H1 (cell line): ENCODE measurements around the gene LYPD4. TPM values are rescaled to one million over a fixed set of nuclear protein-coding genes. Genes with fewer than 3 reads are reported as not detected.

Source experiments
- POLR2A ChIP-seq, 2 experiments: IDR thresholded peaks; 1 replicate in 1 of 2; 2 replicates in 1 of 2; pipeline ENCODE4 v1.6.1; 2011; ENCODE audit warnings: low read depth in 2 of 2, low read length in 2 of 2, mild to moderate bottlenecking in 2 of 2; ENCODE audit errors: control extremely low read depth in 1 of 2
- polyA plus RNA-seq, 7 experiments: library from polyadenylated mRNA; depleted of rRNA in 3 of 7; stranded (reverse) in 5 of 7; unstranded in 2 of 7; fragments of >200 nt in 5 of 7; fragments of 200-250 nt in 2 of 7; gene quantifications; 1 replicate in 5 of 7; 2 replicates in 1 of 7; 4 replicates in 1 of 7; pipeline versions ENCODE4 v1.2.1 to v1.2.3, GENCODE V29; 2011 to 2013; ENCODE audit warnings: missing spikeins in 2 of 7, mixed read lengths in 2 of 7
- total RNA-seq: library from RNA; stranded (reverse); fragmentation: NEBNext Ultra II Directional; extraction: Animal tissue kit (Norgen Biotek cat#: 25700); gene quantifications from 2 replicates; pipeline ENCODE4 v1.2.1, GENCODE V29; 2021
- TF ChIP-seq, protein P1 (sequence below): fragments of 300-600 bp; sonication (generic); IDR thresholded peaks from 2 replicates; pipeline ENCODE4 v1.7.1; 2012; ENCODE audit warnings: low read length, moderate library complexity, mild to moderate bottlenecking, inconsistent platforms; ENCODE audit not compliant: insufficient replicate concordance

The LYPD4 gene
- total and polyA plus RNA-seq, 2 of the 8 experiments (the other 6 are each of a cell fraction or from before 2014, with no cell fraction given): 0.06 TPM; not detected in 1

- TF ChIP-seq, protein P1, sequence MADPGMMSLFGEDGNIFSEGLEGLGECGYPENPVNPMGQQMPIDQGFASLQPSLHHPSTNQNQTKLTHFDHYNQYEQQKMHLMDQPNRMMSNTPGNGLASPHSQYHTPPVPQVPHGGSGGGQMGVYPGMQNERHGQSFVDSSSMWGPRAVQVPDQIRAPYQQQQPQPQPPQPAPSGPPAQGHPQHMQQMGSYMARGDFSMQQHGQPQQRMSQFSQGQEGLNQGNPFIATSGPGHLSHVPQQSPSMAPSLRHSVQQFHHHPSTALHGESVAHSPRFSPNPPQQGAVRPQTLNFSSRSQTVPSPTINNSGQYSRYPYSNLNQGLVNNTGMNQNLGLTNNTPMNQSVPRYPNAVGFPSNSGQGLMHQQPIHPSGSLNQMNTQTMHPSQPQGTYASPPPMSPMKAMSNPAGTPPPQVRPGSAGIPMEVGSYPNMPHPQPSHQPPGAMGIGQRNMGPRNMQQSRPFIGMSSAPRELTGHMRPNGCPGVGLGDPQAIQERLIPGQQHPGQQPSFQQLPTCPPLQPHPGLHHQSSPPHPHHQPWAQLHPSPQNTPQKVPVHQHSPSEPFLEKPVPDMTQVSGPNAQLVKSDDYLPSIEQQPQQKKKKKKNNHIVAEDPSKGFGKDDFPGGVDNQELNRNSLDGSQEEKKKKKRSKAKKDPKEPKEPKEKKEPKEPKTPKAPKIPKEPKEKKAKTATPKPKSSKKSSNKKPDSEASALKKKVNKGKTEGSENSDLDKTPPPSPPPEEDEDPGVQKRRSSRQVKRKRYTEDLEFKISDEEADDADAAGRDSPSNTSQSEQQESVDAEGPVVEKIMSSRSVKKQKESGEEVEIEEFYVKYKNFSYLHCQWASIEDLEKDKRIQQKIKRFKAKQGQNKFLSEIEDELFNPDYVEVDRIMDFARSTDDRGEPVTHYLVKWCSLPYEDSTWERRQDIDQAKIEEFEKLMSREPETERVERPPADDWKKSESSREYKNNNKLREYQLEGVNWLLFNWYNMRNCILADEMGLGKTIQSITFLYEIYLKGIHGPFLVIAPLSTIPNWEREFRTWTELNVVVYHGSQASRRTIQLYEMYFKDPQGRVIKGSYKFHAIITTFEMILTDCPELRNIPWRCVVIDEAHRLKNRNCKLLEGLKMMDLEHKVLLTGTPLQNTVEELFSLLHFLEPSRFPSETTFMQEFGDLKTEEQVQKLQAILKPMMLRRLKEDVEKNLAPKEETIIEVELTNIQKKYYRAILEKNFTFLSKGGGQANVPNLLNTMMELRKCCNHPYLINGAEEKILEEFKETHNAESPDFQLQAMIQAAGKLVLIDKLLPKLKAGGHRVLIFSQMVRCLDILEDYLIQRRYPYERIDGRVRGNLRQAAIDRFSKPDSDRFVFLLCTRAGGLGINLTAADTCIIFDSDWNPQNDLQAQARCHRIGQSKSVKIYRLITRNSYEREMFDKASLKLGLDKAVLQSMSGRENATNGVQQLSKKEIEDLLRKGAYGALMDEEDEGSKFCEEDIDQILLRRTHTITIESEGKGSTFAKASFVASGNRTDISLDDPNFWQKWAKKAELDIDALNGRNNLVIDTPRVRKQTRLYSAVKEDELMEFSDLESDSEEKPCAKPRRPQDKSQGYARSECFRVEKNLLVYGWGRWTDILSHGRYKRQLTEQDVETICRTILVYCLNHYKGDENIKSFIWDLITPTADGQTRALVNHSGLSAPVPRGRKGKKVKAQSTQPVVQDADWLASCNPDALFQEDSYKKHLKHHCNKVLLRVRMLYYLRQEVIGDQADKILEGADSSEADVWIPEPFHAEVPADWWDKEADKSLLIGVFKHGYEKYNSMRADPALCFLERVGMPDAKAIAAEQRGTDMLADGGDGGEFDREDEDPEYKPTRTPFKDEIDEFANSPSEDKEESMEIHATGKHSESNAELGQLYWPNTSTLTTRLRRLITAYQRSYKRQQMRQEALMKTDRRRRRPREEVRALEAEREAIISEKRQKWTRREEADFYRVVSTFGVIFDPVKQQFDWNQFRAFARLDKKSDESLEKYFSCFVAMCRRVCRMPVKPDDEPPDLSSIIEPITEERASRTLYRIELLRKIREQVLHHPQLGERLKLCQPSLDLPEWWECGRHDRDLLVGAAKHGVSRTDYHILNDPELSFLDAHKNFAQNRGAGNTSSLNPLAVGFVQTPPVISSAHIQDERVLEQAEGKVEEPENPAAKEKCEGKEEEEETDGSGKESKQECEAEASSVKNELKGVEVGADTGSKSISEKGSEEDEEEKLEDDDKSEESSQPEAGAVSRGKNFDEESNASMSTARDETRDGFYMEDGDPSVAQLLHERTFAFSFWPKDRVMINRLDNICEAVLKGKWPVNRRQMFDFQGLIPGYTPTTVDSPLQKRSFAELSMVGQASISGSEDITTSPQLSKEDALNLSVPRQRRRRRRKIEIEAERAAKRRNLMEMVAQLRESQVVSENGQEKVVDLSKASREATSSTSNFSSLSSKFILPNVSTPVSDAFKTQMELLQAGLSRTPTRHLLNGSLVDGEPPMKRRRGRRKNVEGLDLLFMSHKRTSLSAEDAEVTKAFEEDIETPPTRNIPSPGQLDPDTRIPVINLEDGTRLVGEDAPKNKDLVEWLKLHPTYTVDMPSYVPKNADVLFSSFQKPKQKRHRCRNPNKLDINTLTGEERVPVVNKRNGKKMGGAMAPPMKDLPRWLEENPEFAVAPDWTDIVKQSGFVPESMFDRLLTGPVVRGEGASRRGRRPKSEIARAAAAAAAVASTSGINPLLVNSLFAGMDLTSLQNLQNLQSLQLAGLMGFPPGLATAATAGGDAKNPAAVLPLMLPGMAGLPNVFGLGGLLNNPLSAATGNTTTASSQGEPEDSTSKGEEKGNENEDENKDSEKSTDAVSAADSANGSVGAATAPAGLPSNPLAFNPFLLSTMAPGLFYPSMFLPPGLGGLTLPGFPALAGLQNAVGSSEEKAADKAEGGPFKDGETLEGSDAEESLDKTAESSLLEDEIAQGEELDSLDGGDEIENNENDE: no peak
- TF ChIP-seq POLR2A (IDR thresholded peaks at IDR 0.05; ENCODE audit: control extremely low read depth in 1 of 2, low read depth in 2 of 2, low read length in 2 of 2): peak in 1 of 2 experiments; percentile 64
Observed at GRCh38 chr19:41866284-41866683, 21.8 kb upstream of the LYPD4 start (continued).
